HG02678 (cell line): ENCODE data around the gene GABRR2.

Source experiments
- ATAC-seq: cut with Tn5 transposase; IDR thresholded peaks from one replicate; pipeline ENCODE4 v1.9.1; 2021; ENCODE audit warnings: mild to moderate bottlenecking, moderate library complexity; ENCODE audit not compliant: unreplicated experiment

The GABRR2 gene

DNA sequence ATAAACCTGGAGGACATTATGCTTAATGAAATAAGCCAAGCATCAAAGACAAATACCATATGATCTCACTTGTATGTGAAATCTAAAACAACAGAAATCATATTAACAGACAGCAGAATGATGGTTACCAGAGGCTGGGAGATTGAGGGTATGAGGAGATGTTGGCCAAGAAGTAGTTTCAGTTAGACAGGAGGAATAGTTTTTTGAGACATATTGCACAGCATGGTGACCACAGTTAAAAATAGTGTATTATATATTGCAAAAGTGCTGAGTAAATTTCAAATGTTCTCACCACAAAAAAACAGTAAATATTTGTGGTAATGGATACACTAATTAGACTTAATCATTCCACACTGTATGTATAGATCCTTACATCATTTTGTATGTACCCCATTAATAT is 99.7 kb downstream of the GABRR2 start:
- no peak for ATAC-seq

DNA sequence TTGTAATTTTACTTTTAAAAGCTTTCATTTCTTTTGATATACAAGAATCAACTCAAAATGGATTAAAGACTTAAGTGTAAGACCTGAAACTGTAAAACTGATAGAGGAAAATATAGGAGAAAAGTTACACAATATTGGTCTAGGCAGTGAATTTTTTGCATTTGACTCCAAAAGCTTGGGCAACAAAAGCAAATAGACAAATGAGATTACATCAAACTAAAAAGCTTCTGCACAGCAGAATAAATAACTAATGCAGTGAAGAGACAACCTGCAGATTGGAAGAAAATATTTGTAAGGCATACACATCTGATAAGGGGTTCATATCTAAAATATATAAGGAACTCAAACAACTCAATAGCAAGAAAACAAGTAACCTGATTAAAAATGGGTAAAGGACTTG is 100.9 kb downstream of the GABRR2 start:
- no peak for ATAC-seq

DNA sequence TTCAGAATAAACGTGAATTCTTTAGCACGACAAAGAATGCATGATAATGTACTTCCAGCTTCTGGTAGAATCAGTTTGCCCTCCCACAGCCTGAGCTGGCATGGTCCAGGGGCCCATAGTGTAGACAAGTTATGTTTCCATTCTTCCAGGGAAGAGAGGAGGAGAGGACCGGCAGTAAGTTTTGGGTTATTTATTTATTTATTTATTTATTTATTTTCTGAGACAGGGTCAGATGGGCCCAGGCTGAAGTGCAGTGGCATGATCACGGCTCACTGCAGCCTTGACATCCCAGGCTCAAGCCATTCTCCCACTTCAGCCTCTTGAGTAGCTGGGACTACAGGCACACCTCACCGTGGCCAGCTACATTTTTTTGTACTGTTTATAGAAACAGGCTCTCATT is 102.6 kb downstream of the GABRR2 start:
- ATAC-seq, result no peak

DNA sequence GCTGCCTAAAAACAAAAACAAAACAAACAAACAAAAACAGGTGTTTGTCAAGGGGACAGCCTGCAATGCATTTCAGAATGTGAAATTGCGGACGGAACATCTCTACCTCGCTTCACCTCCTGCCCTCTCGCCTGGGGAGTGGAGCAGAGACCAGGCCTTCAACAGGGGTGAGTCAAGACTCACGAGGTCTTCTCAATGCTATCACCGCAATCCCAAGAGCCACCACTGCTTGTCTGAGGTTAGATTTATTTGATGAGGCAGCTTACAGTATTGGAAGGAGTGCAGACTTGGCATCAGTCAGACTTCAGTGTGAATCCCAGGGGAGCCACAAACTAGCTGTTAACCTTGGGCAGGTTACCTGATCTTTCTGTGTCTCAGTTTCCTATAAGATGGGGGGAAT is 105.6 kb downstream of the GABRR2 start:
- ATAC-seq, result no peak

DNA sequence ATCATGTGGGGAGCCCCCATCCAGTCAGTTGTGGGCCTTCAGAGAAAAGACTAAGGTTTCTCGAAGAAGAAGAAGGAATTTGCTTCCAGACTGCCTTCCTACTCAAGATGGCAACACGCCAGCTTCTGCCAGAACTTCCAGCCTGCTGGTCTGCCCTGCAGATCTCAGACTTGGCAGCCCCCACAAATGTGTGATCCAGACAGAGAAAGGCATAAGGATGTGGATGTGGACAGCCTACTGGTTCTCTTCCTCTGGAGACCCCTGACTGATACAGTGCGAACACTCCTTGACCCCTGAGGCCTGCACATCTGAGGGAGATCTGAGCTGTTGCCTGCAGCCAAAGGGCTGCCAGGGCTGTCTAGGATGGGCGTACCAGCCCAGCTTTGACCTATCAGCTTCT is 106.5 kb downstream of the GABRR2 start:
- no peak for ATAC-seq
